ENCODE results near the gene LYPD6. TPM values are rescaled to one million over a fixed set of nuclear protein-coding genes. Genes with fewer than 3 reads are reported as not detected.

LYPD6 gene
- total RNA-seq, 1 donor from 2014 or later, result 1.8 TPM

DNA sequence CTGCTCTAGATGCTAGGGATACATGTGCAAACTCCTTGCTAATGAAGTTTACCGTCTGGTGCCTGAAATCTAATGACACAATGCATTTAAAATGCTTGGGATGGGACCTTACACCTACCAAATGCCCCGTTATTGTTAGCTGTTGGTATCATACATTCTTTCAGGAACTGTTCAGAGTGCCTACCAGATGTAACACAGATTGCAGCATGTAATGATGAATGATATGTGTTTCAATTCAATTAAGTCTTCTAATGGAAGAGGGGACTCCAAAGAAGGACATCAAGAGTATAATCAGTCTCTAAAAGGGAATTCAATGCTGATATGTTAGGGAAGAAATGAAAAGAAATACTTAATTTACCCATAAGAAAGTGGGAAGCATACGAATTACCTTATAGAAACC, 3.2 kb downstream of the LYPD6 start:
- no peaks in the 10 kb centered on the region for H3K36me3 ChIP-seq
- intact Hi-C loops (cut with DNase I), result loop anchor here (10.0 kb wide), 2 partner anchors 251 to 1931 kb away; partner anchors contain the start of genes MMADHC and RBM43
- H3K4me1 ChIP-seq, result peaks cover 0 to 12% of the 10 kb centered on the region in 2 donors

DNA sequence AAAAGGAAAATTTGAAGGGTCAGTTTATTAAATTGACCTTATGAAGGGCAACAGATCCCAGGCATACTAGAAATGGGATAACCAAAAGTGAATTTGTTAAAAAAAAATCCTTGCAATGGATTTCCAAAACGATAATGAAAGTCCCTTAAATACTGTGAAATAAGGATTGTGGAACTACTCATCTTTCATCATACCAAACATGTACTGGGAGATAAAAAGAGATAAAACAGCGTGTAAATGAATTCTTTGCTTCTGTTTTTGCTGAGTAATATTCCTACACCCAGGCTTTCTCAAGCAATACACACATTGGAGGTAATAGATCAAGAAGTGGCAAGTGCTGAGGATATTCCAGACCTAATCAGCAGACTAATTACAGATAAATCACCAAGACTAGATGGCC, 3.8 kb downstream of the LYPD6 start:
- H3K4me1 ChIP-seq, result peaks cover 0 to 12% of the 10 kb centered on the region in 2 donors
- H3K36me3 ChIP-seq, result no peaks in the 10 kb centered on the region
- H3K27me3 ChIP-seq, result no peaks in the 10 kb centered on the region
- no peak for DNase-seq (ENCODE audit: low spot score in 2 of 2)
- TF ChIP-seq, protein P1, sequence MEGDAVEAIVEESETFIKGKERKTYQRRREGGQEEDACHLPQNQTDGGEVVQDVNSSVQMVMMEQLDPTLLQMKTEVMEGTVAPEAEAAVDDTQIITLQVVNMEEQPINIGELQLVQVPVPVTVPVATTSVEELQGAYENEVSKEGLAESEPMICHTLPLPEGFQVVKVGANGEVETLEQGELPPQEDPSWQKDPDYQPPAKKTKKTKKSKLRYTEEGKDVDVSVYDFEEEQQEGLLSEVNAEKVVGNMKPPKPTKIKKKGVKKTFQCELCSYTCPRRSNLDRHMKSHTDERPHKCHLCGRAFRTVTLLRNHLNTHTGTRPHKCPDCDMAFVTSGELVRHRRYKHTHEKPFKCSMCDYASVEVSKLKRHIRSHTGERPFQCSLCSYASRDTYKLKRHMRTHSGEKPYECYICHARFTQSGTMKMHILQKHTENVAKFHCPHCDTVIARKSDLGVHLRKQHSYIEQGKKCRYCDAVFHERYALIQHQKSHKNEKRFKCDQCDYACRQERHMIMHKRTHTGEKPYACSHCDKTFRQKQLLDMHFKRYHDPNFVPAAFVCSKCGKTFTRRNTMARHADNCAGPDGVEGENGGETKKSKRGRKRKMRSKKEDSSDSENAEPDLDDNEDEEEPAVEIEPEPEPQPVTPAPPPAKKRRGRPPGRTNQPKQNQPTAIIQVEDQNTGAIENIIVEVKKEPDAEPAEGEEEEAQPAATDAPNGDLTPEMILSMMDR (IDR thresholded peaks at IDR 0.05), result no peak
- no peak overlapping the region for H3K4me3 ChIP-seq
- H3K27ac ChIP-seq, result no peak overlapping the region
- H3K9me3 ChIP-seq, result no peaks in the 10 kb centered on the region
- intact Hi-C loops (cut with DNase I), result loop anchor here (10.0 kb wide), 2 partner anchors 251 to 1931 kb away; partner anchors contain the start of genes MMADHC and RBM43

More for the DNA sequence above, 3.2 kb downstream of the LYPD6 start:
- no peak for DNase-seq (ENCODE audit: low spot score in 2 of 2)
- no peaks in the 10 kb centered on the region for H3K27me3 ChIP-seq
- no peak overlapping the region for H3K4me3 ChIP-seq
- no peak overlapping the region for H3K27ac ChIP-seq
- TF ChIP-seq, protein P1 (IDR thresholded peaks at IDR 0.05), result no peak
- H3K9me3 ChIP-seq, result no peaks in the 10 kb centered on the region

DNA sequence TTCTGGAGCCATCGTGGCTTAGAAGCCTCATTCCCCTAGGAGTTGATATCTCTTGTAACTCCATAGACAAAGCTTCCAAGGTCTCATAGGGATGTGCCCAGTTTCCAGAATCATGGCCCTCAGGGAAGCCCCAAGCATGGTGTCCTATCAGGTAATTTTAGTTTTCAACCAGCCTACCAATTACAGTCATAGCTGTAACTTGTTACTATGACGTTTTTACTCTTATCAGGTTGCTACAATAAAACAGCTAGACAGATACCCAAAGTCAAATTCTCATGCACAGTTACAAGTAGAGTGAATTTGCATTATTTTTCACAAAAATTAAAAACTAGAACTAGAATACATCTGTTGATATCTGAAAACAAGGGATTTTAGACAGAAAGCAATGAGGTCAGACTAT, 8.9 kb downstream of the LYPD6 start:
- TF ChIP-seq, protein P1 (IDR thresholded peaks at IDR 0.05), result no peak
- Histone ChIP-seq H3K4me3 (no peak overlapping the region), H3K27me3 (no peaks in the 10 kb centered on the region), H3K9me3 (no peaks in the 10 kb centered on the region), H3K27ac (no peak overlapping the region), H3K4me1 (no peaks in the 10 kb centered on the region), H3K36me3 (no peaks in the 10 kb centered on the region)
- DNase-seq (ENCODE audit: low spot score in 2 of 2), result no peak
- intact Hi-C loops (cut with DNase I), result loop anchor here (10.0 kb wide), 2 partner anchors 245 to 1925 kb away; partner anchors contain the start of genes MMADHC and RBM43

DNA sequence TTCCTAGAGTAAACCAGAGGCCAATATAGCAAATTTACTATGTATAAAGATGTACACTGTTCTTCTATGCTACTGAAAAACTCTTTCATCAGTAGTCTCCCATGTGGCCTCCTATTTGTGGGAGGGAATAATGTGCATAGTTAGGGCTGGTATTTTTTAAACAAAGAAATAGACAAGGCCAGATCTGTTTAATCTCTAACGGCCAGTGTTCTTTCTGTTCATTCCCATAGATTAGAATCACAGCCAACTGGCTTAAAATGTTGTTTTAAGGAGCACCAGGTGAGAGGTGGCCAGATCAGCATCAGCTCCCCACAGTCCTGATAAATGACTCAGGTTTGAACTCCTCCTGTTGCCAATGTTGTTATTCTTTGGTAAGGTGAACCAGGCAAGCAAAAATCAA, 12.1 kb downstream of the LYPD6 start:
- Histone ChIP-seq H3K4me1 (no peaks in the 10 kb centered on the region), H3K9me3 (no peaks in the 10 kb centered on the region), H3K36me3 (no peaks in the 10 kb centered on the region), H3K4me3 (no peak overlapping the region), H3K27ac (no peak overlapping the region), H3K27me3 (no peaks in the 10 kb centered on the region)
- intact Hi-C loops (cut with DNase I), result no loop called here
- no peak for DNase-seq (ENCODE audit: low spot score in 2 of 2)
- TF ChIP-seq, protein P1 (IDR thresholded peaks at IDR 0.05), result no peak

DNA sequence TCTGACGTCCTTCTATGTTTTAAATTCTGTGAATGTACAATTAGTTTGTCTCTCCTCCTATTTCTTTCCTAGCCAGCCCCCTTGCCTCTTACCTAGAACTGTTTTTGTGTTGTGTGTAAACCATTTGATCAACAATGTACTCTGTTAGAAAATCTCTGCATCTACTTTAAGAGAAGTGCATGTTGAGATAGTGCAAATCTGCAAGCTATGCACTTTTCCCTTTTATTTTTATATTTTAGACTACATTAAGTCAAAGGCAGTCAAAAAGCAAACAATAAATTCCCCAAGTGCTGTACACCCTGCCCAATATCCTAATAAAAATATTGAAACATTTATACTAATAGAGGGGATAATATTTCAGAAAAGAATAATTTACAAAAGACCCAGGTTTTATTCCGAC, 13.7 kb downstream of the LYPD6 start:
- no peaks in the 10 kb centered on the region for H3K36me3 ChIP-seq

More for the DNA sequence above, 13.7 kb downstream of the LYPD6 start:
- Histone ChIP-seq H3K4me1 (no peaks in the 10 kb centered on the region), H3K27ac (no peak overlapping the region), H3K4me3 (no peak overlapping the region), H3K9me3 (no peaks in the 10 kb centered on the region), H3K27me3 (no peaks in the 10 kb centered on the region)
- DNase-seq (ENCODE audit: low spot score in 2 of 2), result no peak
- TF ChIP-seq, protein P1 (IDR thresholded peaks at IDR 0.05), result no peak
- intact Hi-C loops (cut with DNase I), result no loop called here
